KMS-11 (cell line): ENCODE results near the gene BRSK2.

Source experiments
- H2AFZ ChIP-seq: fragments of 200-600 bp; sonication (generic); 2 replicates; pipeline ENCODE4 v1.6.1; 2016; ENCODE audit warnings: antibody characterized with exemption, mixed run types, low read depth
- H3K27ac ChIP-seq: fragments of 200-600 bp; sonication (generic); 2 replicates; pipeline ENCODE4 v1.6.1; 2016; ENCODE audit warnings: mild to moderate bottlenecking, mixed run types
- H3K27me3 ChIP-seq: fragments of 200-600 bp; sonication (generic); 2 replicates; pipeline ENCODE4 v1.6.1; 2017; ENCODE audit warnings: mild to moderate bottlenecking, low read depth, mixed run types, moderate library complexity; ENCODE audit not compliant: insufficient read depth
- H3K36me3 ChIP-seq: fragments of 200-600 bp; sonication (generic); 2 replicates; pipeline ENCODE4 v1.6.1; 2017; ENCODE audit warnings: mild to moderate bottlenecking, mixed run types; ENCODE audit not compliant: insufficient read depth
- H3K4me1 ChIP-seq: fragments of 200-600 bp; sonication (generic); 2 replicates; pipeline ENCODE4 v1.6.1; 2016; ENCODE audit warnings: mild to moderate bottlenecking, low read depth, mixed run types; ENCODE audit not compliant: poor library complexity, severe bottlenecking
- H3K4me2 ChIP-seq: fragments of 200-600 bp; sonication (generic); 2 replicates; pipeline ENCODE4 v1.7.0; 2016; ENCODE audit warnings: mild to moderate bottlenecking, mixed run types
- H3K4me3 ChIP-seq: fragments of 200-600 bp; sonication (generic); IDR thresholded peaks from 2 replicates; pipeline ENCODE4 v1.6.1; 2017; ENCODE audit warnings: low read depth, low read length, mixed read lengths; ENCODE audit not compliant: insufficient read depth
- H3K79me2 ChIP-seq: fragments of 200-600 bp; sonication (generic); 2 replicates; pipeline ENCODE4 v1.6.1; 2016; ENCODE audit warnings: low read depth, mixed run types; ENCODE audit not compliant: insufficient read depth
- H3K9ac ChIP-seq: fragments of 200-600 bp; sonication (generic); 2 replicates; pipeline ENCODE4 v1.6.1; 2016; ENCODE audit warnings: mild to moderate bottlenecking, mixed run types
- H4K20me1 ChIP-seq: fragments of 200-600 bp; sonication (generic); 2 replicates; pipeline ENCODE4 v1.6.1; 2016; ENCODE audit warnings: mild to moderate bottlenecking, mixed run types; ENCODE audit not compliant: insufficient read depth
- CTCF ChIP-seq: fragments of 200-600 bp; sonication (generic); conservative IDR thresholded peaks from 2 replicates; pipeline ENCODE4 v1.6.1; 2017; ENCODE audit warnings: low read depth, mild to moderate bottlenecking, antibody characterized with exemption, low read length, moderate library complexity, mixed read lengths

The BRSK2 gene

GRCh38 chr11:1476940-1477736 is 87.4 kb downstream of the BRSK2 start:
- no peak overlapping the region for H3K27ac ChIP-seq
- H3K4me2 ChIP-seq, result no peak overlapping the region
- H4K20me1 ChIP-seq, result no peaks in the 10 kb centered on the region
- no peaks in the 10 kb centered on the region for H3K27me3 ChIP-seq
- no peaks in the 10 kb centered on the region for H3K4me1 ChIP-seq
- no peak overlapping the region for H3K9ac ChIP-seq
- no peak overlapping the region for H2AFZ ChIP-seq
- H3K36me3 ChIP-seq, result no peaks in the 10 kb centered on the region
- H3K79me2 ChIP-seq, result no peaks in the 10 kb centered on the region
- no peak overlapping the region for H3K4me3 ChIP-seq
- no peak for TF ChIP-seq CTCF

- Histone ChIP-seq H3K4me2 (no peak overlapping the region), H4K20me1 (no peaks in the 10 kb centered on the region), H2AFZ (no peak overlapping the region), H3K27ac (no peak overlapping the region), H3K27me3 (no peaks in the 10 kb centered on the region), H3K4me3 (no peak overlapping the region), H3K9ac (no peak overlapping the region), H3K4me1 (no peaks in the 10 kb centered on the region), H3K36me3 (no peaks in the 10 kb centered on the region), H3K79me2 (no peaks in the 10 kb centered on the region)
- no peak for TF ChIP-seq CTCF
These were observed 88.3 kb downstream of the BRSK2 start for GRCh38 chr11:1478011-1478410.

GRCh38 chr11:1478544-1478943 is 88.8 kb downstream of the BRSK2 start:
- Histone ChIP-seq H3K36me3 (no peaks in the 10 kb centered on the region), H3K27me3 (no peaks in the 10 kb centered on the region), H3K4me3 (no peak overlapping the region), H3K79me2 (no peaks in the 10 kb centered on the region), H3K4me1 (no peaks in the 10 kb centered on the region), H3K4me2 (no peak overlapping the region), H3K9ac (no peak overlapping the region), H3K27ac (no peak overlapping the region), H2AFZ (no peak overlapping the region), H4K20me1 (no peaks in the 10 kb centered on the region)
- TF ChIP-seq CTCF, result no peak

GRCh38 chr11:1479006-1479677 is 89.4 kb downstream of the BRSK2 start:
- Histone ChIP-seq H4K20me1 (no peaks in the 10 kb centered on the region), H3K27ac (no peak overlapping the region), H3K4me2 (no peak overlapping the region), H2AFZ (no peak overlapping the region), H3K4me1 (no peaks in the 10 kb centered on the region), H3K4me3 (no peak overlapping the region), H3K36me3 (no peaks in the 10 kb centered on the region), H3K27me3 (no peaks in the 10 kb centered on the region), H3K79me2 (no peaks in the 10 kb centered on the region), H3K9ac (no peak overlapping the region)
- no peak for TF ChIP-seq CTCF
